Measurements from ENCODE around the gene TSPEAR. TPM values are rescaled to one million over a fixed set of nuclear protein-coding genes. Genes with fewer than 3 reads are reported as not detected.
"Not testable (repeated sequence)": the region's sequence is repeated elsewhere in the genome, so short reads cannot be mapped to it uniquely, and the experiment has no call there.

Gene TSPEAR
- total and polyA plus RNA-seq, 2 donors (not counting 1 experiment from before 2014, with no cell fraction given) = not detected

- Histone ChIP-seq H3K79me2 (ENCODE audit: control insufficient read depth, insufficient read depth, low read length) (no peaks in the 10 kb centered on the region), H3K27me3 (ENCODE audit: control insufficient read depth, insufficient read depth, low read length) (no peaks in the 10 kb centered on the region), H3K9ac (ENCODE audit: insufficient read depth, low read length) (no peak within 1 kb of the TSS), H4K20me1 (ENCODE audit: control insufficient read depth, extremely low read depth, insufficient read depth, low read length) (no peaks in the 10 kb centered on the region), H2AFZ (ENCODE audit: low read length) (no peak within 1 kb of the TSS), H3K9me3 (ENCODE audit: control insufficient read depth, insufficient read depth, low read depth, low read length) (no peaks in the 10 kb centered on the region), H3K36me3 (ENCODE audit: control insufficient read depth, insufficient read depth, low read length) (no peaks in the 10 kb centered on the region), H3K4me2 (ENCODE audit: extremely low read depth, insufficient read depth, low read length) (no peak within 1 kb of the TSS), H3K4me1 (ENCODE audit: control insufficient read depth, extremely low read depth, insufficient read depth, low read length) (no peaks in the 10 kb centered on the region), H3K27ac (ENCODE audit: insufficient read depth, low read length) (no peak within 1 kb of the TSS), H3K4me3 (replicated peaks in 1 of 4; ENCODE audit: control extremely low read depth in 1 of 4, insufficient read depth in 1 of 4, low read depth in 3 of 4, low read length in 4 of 4) (no peak within 1 kb of the TSS)
- TF ChIP-seq EZH2 (IDR thresholded peaks at IDR 0.05; ENCODE audit: low read length, missing control alignments) (no peak), CTCF (conservative IDR thresholded peaks at IDR 0.05 in 1 of 2, IDR thresholded peaks at IDR 0.05 in 1 of 2; ENCODE audit: low read depth in 1 of 2, low read length in 2 of 2) (no peak)
- no peak for DNase-seq (ENCODE audit: low read depth in 2 of 2)
Measured at GRCh38 chr21:44612029-44612486, 99.3 kb downstream of the TSPEAR start, which contains the start of gene KRTAP10-8. Gene KRTAP10-8 (plus strand): TSS chr21:44612079. CDS start chr21:44612101, 22 bp downstream.

GRCh38 chr21:44611551-44611950 is 99.8 kb downstream of the TSPEAR start:
- H2AFZ ChIP-seq (ENCODE audit: low read length) = no peak overlapping the region
- H3K27ac ChIP-seq (ENCODE audit: insufficient read depth, low read length) = no peak overlapping the region
- no peak overlapping the region for H3K4me2 ChIP-seq (ENCODE audit: extremely low read depth, insufficient read depth, low read length)
- no peaks in the 10 kb centered on the region for H3K27me3 ChIP-seq (ENCODE audit: control insufficient read depth, insufficient read depth, low read length)
- H3K79me2 ChIP-seq (ENCODE audit: control insufficient read depth, insufficient read depth, low read length) = no peaks in the 10 kb centered on the region
- no peaks in the 10 kb centered on the region for H3K9me3 ChIP-seq (ENCODE audit: control insufficient read depth, insufficient read depth, low read depth, low read length)
- no peak overlapping the region for H3K9ac ChIP-seq (ENCODE audit: insufficient read depth, low read length)
- no peaks in the 10 kb centered on the region for H3K4me1 ChIP-seq (ENCODE audit: control insufficient read depth, extremely low read depth, insufficient read depth, low read length)
- TF ChIP-seq CTCF (conservative IDR thresholded peaks at IDR 0.05 in 1 of 2, IDR thresholded peaks at IDR 0.05 in 1 of 2; ENCODE audit: low read depth in 1 of 2, low read length in 2 of 2) = no peak
- H3K4me3 ChIP-seq (replicated peaks in 1 of 4; ENCODE audit: control extremely low read depth in 1 of 4, insufficient read depth in 1 of 4, low read depth in 3 of 4, low read length in 4 of 4) = no peak overlapping the region
- no peak for DNase-seq (ENCODE audit: low read depth in 2 of 2)
- no peaks in the 10 kb centered on the region for H3K36me3 ChIP-seq (ENCODE audit: control insufficient read depth, insufficient read depth, low read length)
- H4K20me1 ChIP-seq (ENCODE audit: control insufficient read depth, extremely low read depth, insufficient read depth, low read length) = no peaks in the 10 kb centered on the region

- not testable (repeated sequence) for DNase-seq (ENCODE audit: low read depth in 2 of 2)
Measured at GRCh38 chr21:44610157-44610843, 101.1 kb downstream of the TSPEAR start.

More at GRCh38 chr21:44610157-44610843, 101.1 kb downstream of the TSPEAR start:
- H3K27me3 ChIP-seq (ENCODE audit: control insufficient read depth, insufficient read depth, low read length); H2AFZ ChIP-seq (ENCODE audit: low read length); H3K79me2 ChIP-seq (ENCODE audit: control insufficient read depth, insufficient read depth, low read length); H3K9ac ChIP-seq (ENCODE audit: insufficient read depth, low read length); H3K4me2 ChIP-seq (ENCODE audit: extremely low read depth, insufficient read depth, low read length); H3K9me3 ChIP-seq (ENCODE audit: control insufficient read depth, insufficient read depth, low read depth, low read length); H3K27ac ChIP-seq (ENCODE audit: insufficient read depth, low read length); H3K36me3 ChIP-seq (ENCODE audit: control insufficient read depth, insufficient read depth, low read length); H3K4me1 ChIP-seq (ENCODE audit: control insufficient read depth, extremely low read depth, insufficient read depth, low read length); H3K4me3 ChIP-seq (replicated peaks in 1 of 4; ENCODE audit: control extremely low read depth in 1 of 4, insufficient read depth in 1 of 4, low read depth in 3 of 4, low read length in 4 of 4); H4K20me1 ChIP-seq (ENCODE audit: control insufficient read depth, extremely low read depth, insufficient read depth, low read length): not testable (repeated sequence)

Measured in fibroblast of lung (primary cell).